Esophagus muscularis mucosa (tissue), 4 donors: ENCODE measurements around the gene UGT1A6.

Experiments
- EP300 ChIP-seq: sonication (generic); formaldehyde crosslinking; IDR thresholded peaks from one replicate; pipeline ENCODE4 v1.6.1; 2017; ENCODE audit warnings: antibody characterized with exemption
- POLR2A ChIP-seq: fragments of 450-650 bp; IDR thresholded peaks from one replicate; pipeline ENCODE4 v1.6.1; 2017; ENCODE audit warnings: antibody characterized with exemption, moderate library complexity, mild to moderate bottlenecking, low read depth
- POLR2AphosphoS5 ChIP-seq, 2 donors: sonication (generic); formaldehyde crosslinking; IDR thresholded peaks; one replicate each; pipeline ENCODE4 v1.6.1; 2017; ENCODE audit warnings: antibody characterized with exemption in 2 of 2
- TF ChIP-seq, protein P1 (sequence below), 3 experiments: fragments of 200-600 bp in 2 of 3; fragments of 450-650 bp in 1 of 3; sonication (generic) in 2 of 3; IDR thresholded peaks; one replicate each; pipeline ENCODE4 v1.5.1; 2017 to 2019; ENCODE audit warnings: antibody characterized with exemption in 3 of 3, mild to moderate bottlenecking in 2 of 3, moderate library complexity in 1 of 3

DNA sequence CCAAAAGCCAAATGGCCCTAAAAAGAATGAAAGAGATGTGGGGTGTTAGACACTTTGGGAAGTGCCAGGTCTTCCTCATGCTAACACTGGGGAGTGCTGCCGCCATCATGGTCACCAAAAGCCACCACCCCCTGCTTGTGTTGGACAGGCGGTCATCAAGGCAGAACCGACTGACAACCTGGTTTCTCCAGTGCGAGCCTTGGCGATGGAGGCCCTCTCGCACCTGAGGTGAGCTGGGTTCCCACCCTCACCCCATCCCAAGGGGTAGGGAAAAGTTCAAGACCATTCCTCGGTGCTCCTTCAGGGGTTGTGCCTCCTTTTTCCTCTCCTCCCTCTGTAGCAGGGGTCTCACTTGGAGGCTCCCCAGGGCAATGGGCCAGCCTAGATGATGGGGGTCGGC lies 119.0 kb downstream of the UGT1A6 start:
- TF ChIP-seq, protein P1, sequence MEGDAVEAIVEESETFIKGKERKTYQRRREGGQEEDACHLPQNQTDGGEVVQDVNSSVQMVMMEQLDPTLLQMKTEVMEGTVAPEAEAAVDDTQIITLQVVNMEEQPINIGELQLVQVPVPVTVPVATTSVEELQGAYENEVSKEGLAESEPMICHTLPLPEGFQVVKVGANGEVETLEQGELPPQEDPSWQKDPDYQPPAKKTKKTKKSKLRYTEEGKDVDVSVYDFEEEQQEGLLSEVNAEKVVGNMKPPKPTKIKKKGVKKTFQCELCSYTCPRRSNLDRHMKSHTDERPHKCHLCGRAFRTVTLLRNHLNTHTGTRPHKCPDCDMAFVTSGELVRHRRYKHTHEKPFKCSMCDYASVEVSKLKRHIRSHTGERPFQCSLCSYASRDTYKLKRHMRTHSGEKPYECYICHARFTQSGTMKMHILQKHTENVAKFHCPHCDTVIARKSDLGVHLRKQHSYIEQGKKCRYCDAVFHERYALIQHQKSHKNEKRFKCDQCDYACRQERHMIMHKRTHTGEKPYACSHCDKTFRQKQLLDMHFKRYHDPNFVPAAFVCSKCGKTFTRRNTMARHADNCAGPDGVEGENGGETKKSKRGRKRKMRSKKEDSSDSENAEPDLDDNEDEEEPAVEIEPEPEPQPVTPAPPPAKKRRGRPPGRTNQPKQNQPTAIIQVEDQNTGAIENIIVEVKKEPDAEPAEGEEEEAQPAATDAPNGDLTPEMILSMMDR (IDR thresholded peaks at IDR 0.05), result no peak
- no peak for TF ChIP-seq EP300
- no peak for TF ChIP-seq POLR2A
- TF ChIP-seq POLR2AphosphoS5 (IDR thresholded peaks at IDR 0.05), result no peak
